Measurements from ENCODE around the gene KDM3A.

DNA sequence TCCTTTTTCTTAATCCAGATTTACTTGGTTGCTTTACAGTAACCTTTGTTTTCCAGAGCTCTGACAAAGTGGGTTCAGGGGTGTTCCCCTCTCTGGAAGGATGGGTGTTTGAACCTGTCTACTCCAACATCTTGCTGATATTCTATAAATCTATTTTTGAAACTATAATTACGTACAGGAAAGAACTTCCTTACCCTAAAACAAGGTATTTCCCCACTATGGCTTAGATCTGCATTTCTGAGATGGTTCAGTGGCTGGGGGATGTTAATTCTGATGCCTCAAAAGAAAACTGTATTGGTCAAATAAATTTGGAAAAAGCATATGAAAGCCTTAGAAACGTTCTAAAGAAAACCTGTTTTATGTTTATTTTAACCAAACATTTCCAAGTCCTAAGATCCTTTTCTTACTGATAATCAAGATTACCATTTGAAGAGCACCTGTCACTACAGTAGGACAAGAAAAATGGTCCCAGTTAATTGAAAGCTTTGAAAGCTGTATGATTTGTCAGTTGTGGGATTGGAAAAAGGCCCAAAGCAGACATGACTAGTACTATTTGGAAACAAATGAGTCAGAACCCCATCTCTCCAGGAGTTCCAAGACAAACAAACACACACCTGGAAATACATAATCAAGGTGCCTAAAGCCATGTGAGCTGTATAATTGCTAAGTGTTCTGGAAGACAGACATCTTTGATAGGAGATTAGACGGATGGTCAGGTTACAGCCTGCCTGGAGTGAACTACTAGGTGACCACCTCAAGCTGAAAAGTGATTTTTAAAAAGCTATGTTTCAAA, 57.5 kb downstream of the KDM3A start:
- TF ChIP-seq ZC3H10 (CRISPR knock-in tag; IDR thresholded peaks at IDR 0.05) (no peak), GLIS3 (CRISPR knock-in tag; IDR thresholded peaks at IDR 0.05) (no peak), PPARA (CRISPR knock-in tag; IDR thresholded peaks at IDR 0.05; ENCODE audit: borderline replicate concordance) (no peak), SNAI2 (CRISPR knock-in tag; IDR thresholded peaks at IDR 0.05) (no peak), TOX (CRISPR knock-in tag; IDR thresholded peaks at IDR 0.05; ENCODE audit: borderline replicate concordance) (no peak), ZNF565 (CRISPR knock-in tag; conservative IDR thresholded peaks at IDR 0.05; ENCODE audit: low read depth) (no peak)
- TF ChIP-seq, protein P1, sequence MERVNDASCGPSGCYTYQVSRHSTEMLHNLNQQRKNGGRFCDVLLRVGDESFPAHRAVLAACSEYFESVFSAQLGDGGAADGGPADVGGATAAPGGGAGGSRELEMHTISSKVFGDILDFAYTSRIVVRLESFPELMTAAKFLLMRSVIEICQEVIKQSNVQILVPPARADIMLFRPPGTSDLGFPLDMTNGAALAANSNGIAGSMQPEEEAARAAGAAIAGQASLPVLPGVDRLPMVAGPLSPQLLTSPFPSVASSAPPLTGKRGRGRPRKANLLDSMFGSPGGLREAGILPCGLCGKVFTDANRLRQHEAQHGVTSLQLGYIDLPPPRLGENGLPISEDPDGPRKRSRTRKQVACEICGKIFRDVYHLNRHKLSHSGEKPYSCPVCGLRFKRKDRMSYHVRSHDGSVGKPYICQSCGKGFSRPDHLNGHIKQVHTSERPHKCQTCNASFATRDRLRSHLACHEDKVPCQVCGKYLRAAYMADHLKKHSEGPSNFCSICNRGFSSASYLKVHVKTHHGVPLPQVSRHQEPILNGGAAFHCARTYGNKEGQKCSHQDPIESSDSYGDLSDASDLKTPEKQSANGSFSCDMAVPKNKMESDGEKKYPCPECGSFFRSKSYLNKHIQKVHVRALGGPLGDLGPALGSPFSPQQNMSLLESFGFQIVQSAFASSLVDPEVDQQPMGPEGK (CRISPR knock-in tag; IDR thresholded peaks at IDR 0.05; ENCODE audit: borderline replicate concordance) = no peak
